Left renal cortex interstitium (tissue), 4 donors: ENCODE results near the gene DCTN2. TPM values are rescaled to one million over a fixed set of nuclear protein-coding genes. Genes with fewer than 3 reads are reported as not detected.

Source experiments
- DNase-seq, 4 donors: peaks; one replicate each; pipeline ENCODE4 v3.0.0-alpha.2; 2013; ENCODE audit warnings: low read depth in 4 of 4, low spot score in 2 of 4, missing footprints in 1 of 4
- polyA plus RNA-seq, 4 donors: library from polyadenylated mRNA; unstranded; fragments of 120-200 nt; gene quantifications; one replicate each; pipeline ENCODE4 v1.2.1, GENCODE V29; 2013; ENCODE audit not compliant: insufficient read length in 4 of 4

DCTN2 gene
- polyA plus RNA-seq, 4 donors: 160 to 179 (median 169) TPM

- no peak for DNase-seq
Measured at GRCh38 chr12:57550641-57551549, 3.9 kb upstream of the DCTN2 start.

DNA sequence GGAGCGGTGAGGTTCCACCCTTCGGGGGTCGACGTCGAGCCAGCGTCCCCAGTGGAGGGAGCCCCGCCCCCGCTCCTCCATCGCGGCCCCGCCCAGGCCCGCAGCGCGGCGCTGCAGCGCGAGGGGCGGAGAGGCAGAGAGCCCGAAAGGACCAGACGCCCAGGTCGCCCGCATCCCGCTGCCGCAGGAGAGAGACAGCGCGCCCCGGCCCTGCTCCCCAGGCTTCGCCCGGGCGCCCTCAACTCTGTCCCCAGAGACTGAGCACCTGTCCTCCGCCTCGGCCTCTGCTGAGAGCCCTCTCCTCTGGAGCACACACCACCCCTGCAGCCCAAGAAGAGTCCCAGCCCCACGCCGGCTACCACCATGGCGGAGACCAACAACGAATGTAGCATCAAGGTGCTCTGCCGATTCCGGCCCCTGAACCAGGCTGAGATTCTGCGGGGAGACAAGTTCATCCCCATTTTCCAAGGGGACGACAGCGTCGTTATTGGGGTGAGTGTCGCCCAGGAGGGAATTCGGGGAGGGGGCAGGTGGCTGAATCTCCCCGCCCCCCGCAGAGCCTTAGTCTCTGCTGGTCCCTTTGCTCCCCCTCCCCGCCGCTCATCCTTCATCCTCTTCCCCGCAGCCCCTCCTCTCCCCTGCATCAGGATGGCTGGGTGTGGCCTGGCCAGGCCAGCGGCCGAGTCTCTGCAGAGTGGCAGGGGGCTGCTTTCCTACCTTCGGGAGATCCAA lies 3.1 kb upstream of the DCTN2 start, which contains the start of gene KIF5A:
TSS of gene KIF5A (plus strand) at position 136 of the 732 bp plus-strand sequence. CDS start at position 364, 228 bp downstream.
- DNase-seq: no peak

DNA sequence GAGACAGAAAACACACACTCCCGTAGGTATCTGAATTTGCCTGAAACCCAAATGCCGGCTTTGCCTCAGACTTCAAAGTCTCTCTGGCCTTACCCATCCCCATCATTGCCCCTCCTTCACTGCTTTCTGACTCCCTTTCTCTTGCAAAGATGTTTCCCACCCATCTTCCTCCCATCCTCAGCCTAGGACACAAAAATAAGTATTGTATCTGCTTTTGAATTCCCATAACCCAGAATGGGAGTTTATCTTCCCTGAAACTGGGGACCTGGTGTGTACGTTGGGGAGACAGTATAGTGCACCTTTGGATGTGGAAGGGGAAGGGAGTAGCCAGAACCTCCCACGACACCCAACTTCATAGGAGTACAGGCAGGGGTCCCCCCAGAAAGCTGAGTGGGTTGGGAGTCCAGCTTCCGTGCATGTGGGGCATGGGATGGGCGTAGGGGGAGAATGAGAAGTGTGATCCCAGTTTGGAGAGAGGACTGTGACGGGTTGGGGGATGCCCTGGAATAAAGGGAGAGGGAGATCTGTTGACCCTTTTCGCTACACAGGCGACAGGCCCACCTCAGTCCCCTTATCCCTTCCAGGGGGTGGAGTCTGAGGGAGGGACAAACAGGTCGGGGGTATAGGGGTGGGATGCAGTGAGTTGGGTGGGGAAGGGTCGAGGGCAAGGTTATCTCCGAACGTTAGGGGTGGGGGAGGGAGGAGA lies 2.4 kb upstream of the DCTN2 start:
- no peak for DNase-seq

- DNase-seq: no peak
Measured at GRCh38 chr12:57548488-57548887, 1.5 kb upstream of the DCTN2 start.

DNA sequence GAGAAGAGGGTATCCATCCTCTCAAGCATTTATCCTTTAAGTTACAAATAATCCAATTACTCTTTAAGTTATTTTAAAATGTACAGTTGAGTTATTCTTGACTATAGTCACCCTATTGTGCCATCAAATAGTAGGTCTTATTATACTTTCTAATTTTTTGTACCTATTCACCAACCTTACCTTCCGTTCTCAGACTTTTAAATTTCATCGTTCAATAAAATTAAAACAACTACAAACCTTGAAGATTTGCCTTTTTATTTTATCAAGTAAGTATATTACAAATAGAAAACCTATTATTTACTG lies 972 bp upstream of the DCTN2 start:
- DNase-seq: no peak

DNA sequence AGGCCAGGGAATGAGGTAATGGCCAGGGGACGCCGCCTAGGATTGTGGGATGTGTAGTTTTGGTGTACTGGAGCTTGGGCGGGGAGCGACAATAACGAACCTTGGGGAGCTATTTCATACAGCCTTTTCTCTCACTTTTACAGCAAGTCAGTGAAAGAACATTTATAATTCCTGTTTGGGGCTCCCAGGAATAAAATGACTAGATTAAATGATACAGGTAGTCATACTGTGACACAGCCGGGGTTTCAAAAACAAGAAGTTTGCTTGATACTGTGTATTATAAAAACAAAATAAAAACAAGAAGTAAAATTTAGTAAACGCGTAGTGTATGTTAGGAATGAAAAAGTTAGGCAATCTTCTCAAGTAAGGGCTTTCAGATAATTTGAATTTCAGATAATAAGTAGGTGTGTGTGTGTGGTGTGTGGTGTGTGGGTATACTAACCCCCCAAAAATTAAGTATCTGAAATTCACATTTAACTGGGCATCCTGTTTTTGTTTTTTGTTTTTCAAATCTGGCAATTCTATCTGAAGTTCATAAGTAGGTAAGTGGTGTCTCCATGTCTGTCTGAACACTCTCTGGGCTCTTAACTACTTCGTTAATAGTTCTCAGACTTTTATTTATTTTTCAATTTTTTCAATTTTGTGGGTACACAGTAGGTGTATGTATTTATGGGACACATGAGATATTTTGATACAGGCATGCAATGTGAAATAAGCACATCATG lies 458 bp upstream of the DCTN2 start:
- DNase-seq: no peak

DNA sequence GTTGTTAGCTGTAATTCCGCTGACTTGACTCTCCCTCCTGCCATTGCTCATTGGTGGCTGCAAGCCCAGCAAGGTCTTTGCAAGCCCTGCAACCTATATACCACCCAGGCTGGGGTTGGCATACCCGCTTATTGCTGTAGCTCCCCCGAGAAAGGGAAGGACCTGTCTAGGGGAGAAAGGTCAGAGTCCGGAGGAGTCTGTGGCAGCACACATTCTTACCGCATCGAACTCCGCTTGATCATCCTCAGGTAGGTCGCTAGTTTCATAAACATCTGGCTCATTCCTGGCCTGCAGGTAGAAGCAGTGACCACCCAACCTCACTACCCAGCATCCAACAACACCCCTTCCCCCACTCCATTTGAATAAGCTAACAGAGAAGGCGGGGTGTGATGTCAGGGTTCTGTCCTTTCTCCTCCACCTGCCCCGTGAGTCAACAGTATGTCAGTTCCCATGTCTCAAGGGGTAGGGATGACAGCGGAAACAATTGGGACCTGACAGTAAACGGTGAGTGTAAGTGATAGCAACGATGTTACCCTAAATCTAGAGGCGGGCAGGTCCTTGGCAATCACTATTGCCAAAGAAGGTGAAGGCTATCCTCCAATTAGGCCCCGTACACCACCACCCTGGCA lies 1.1 kb downstream of the DCTN2 start:
- DNase-seq: no peak

DNA sequence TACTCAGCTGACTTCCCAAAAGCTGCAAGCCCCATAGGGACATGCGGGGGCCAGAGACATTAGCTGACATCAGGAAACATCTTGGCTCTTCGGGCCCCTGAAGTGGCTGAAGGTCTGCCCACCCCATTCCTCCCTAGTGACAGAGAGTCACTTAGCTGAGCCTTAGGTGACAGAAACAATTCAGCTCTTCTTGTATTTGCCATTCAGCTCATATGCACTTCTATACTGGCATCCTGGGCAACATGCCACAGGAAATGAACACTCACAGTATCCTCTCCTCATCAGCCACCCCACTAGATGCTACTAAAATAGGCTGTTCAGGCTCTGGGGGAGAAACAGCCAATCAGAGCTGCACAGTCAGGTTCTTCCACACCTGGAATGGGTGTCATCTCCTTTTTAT lies 3.4 kb downstream of the DCTN2 start:
- DNase-seq: no peak

DNA sequence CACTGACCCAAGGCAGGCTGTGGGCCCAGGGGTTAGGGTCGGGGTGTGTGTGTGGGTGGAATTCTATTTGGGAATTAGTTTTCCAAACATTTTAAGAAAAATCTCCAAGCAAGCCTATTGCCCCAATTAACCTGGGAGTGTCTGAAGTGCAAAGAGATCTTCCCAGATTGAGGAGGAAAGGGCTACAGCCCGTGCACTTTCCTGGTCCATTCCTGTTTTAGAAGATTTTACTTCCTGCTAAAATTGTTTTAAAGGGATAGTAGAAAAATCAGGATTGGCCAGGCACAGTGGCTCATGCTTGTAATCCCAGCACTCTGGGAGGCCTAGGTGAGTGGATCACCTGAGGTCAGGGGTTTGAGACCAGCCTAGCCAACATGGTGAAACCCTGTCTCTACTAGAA lies 5.3 kb downstream of the DCTN2 start:
- no peak for DNase-seq

DNA sequence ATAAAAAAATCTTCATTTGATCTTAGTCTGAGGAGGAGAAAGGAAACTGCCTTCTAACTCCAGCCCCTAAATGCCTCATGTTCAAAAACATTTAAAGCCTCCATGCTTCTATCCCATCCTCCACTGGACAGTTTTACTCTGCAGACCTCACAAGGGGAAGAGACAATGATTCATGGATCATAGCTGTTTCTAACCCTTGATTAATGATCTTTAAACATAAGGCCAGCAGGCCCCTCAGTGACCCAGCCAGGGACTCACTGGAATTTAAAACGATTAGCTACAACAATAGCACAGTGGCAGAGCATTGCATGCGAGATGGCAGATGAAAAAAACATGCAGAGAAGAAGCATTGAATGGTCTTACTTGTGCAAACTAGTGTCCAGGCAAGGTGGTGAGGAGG lies 6.0 kb downstream of the DCTN2 start:
- DNase-seq: no peak

GRCh38 chr12:57539134-57539768 lies 7.7 kb downstream of the DCTN2 start:
- no peak for DNase-seq

DNA sequence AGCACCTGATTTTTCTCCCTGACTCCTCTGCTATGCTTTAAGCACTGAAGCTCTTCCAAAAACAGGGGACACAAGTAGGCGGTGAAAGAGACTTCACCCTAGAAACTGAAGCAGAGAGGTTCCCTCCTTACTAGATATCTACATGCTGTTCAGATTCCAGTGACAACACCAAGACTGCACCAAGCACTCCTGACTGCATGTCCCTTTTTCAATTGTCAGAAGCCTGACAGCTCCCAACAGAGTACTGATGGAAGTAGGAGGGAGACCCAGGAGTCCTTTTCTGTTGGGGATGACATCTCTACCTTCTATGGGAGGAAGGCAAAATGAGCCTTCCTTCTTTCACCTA lies 10.4 kb downstream of the DCTN2 start:
- DNase-seq: no peak

GRCh38 chr12:57535764-57536596 lies 11.0 kb downstream of the DCTN2 start:
- DNase-seq: no peak

GRCh38 chr12:57534991-57535543 lies 11.9 kb downstream of the DCTN2 start:
- DNase-seq: no peak

- DNase-seq: no peak
Measured at GRCh38 chr12:57534250-57534649, 12.7 kb downstream of the DCTN2 start.

DNA sequence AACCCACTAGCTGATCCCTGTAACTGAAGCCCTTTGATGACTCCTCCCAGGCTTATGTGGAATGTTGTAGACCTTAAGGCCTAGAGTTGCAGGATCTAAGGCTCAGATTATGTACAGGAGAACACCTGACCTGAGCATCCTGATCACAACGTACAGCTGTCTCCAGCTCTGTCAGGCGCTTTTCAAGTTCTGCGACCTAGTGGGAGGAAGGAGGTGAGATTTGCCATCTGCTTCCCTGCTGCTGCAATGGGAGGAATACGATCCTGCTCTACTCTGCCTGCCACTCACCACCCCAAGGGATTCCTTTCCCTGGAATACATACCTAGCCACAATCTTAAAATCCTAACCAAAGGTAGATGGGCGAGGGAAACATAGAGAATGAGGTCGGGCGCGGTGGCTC lies 13.9 kb downstream of the DCTN2 start:
- no peak for DNase-seq

- DNase-seq: no peak
Measured at GRCh38 chr12:57531836-57532235, 15.2 kb downstream of the DCTN2 start.

DNA sequence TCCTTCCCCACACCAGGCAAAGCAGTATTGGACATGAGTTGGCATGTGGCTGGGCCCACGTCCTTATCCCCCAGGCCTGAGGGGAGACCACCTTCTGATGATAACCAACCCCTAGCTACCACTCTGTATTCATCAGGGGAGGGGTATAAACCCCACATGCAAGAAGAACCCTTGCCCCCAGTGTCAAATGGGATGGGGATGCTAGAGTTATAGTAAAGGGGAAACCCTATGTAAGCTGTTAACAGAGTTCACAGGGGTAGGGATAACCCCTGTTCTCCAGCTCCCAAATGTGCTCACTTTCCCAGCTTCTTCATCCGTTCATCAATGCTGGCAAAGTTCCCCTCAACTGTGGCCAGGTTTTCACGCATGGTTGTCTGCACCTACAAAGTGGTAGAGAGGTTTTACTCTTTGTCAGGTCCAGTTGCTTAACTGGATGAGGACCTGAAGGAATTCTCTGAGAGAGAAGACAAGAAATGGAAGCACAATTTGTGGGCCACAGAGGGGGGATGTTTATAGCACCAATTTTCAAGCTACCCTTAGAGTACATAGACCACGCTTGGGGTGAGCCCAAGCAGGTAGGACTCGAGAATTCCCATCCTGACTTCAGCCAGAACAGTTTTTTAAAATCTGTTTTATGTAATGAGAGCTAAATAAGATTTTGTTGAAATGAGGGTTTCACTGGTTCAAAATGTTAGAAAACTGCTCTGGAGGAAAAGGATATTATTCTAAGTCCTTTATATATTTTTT lies 16.4 kb downstream of the DCTN2 start:
- no peak for DNase-seq
